HepG2 (cell line): ENCODE results near the gene OVOL2. TPM values are rescaled to one million over a fixed set of nuclear protein-coding genes. Genes with fewer than 3 reads are reported as not detected.

ENCODE experiments used
- ATM ChIP-seq: fragments of 450-650 bp; IDR thresholded peaks from 2 replicates; pipeline ENCODE4 v1.7.1; 2017; ENCODE audit warnings: mild to moderate bottlenecking, borderline replicate concordance
- GATA4 ChIP-seq: sonication (generic); IDR thresholded peaks from 2 replicates; pipeline ENCODE4 v1.6.1; 2016; ENCODE audit warnings: antibody characterized with exemption, low read depth, borderline replicate concordance
- HNRNPK ChIP-seq: fragments of 200-400 bp; formaldehyde crosslinking; IDR thresholded peaks from 2 replicates; pipeline ENCODE4 v1.6.1; 2018; ENCODE audit warnings: low read length, low read depth, moderate library complexity, mild to moderate bottlenecking; ENCODE audit not compliant: poor library complexity, severe bottlenecking
- RARG ChIP-seq: sonication (generic); formaldehyde crosslinking; IDR thresholded peaks from 2 replicates; pipeline ENCODE4 v1.4.0; 2020; ENCODE audit warnings: low read depth, mild to moderate bottlenecking, missing genetic modification reagents
- ZSCAN29 ChIP-seq: sonication (generic); formaldehyde crosslinking; conservative IDR thresholded peaks from 2 replicates; pipeline ENCODE4 v1.4.0; 2020; ENCODE audit warnings: mild to moderate bottlenecking, missing genetic modification reagents
- polyA plus RNA-seq, 8 experiments: library from polyadenylated mRNA; depleted of rRNA in 3 of 8; stranded (reverse) in 7 of 8; unstranded in 1 of 8; fragments of >200 nt; fragmentation: Illumina TruSeq in 4 of 8; extraction: Trizol in 4 of 8; gene quantifications; 2 replicates each; pipeline versions ENCODE4 v1.2.1 to v1.2.3, GENCODE V29; 2011 to 2016; ENCODE audit warnings: low read depth in 4 of 8, missing spikeins in 1 of 8, mixed read lengths in 1 of 8; ENCODE audit not compliant: insufficient read depth in 1 of 8
- total RNA-seq, 5 experiments: library from RNA; depleted of rRNA; stranded (reverse); fragments of >200 nt; fragmentation: Illumina TruSeq; extraction: Trizol; gene quantifications; 2 replicates each; pipeline ENCODE4 v1.2.3, GENCODE V29; 2016; ENCODE audit warnings: low read depth in 1 of 5
- TF ChIP-seq, protein P1 (sequence below): sonication (generic); formaldehyde crosslinking; IDR thresholded peaks from 2 replicates; pipeline ENCODE4 v1.4.0; 2020; ENCODE audit warnings: mild to moderate bottlenecking, low read depth, missing genetic modification reagents
- TF ChIP-seq, protein P2 (sequence below): sonication (generic); formaldehyde crosslinking; conservative IDR thresholded peaks from 2 replicates; pipeline ENCODE4 v1.8.0; 2022; ENCODE audit warnings: mild to moderate bottlenecking, moderate library complexity, missing genetic modification reagents
- TF ChIP-seq, protein P3 (sequence below): IDR thresholded peaks from 2 replicates; pipeline ENCODE4 v1.6.1; 2016; ENCODE audit warnings: control low read depth
- TF ChIP-seq, protein P4 (sequence below): sonication (generic); formaldehyde crosslinking; conservative IDR thresholded peaks from 2 replicates; pipeline ENCODE4 v1.5.0; 2020; ENCODE audit warnings: missing genetic modification reagents
- TF ChIP-seq, protein P5 (sequence below): sonication (generic); formaldehyde crosslinking; IDR thresholded peaks from 2 replicates; pipeline ENCODE4 v1.4.0; 2020; ENCODE audit warnings: missing genetic modification reagents, mild to moderate bottlenecking, borderline replicate concordance
- TF ChIP-seq, protein P6 (sequence below): fragments of 450-650 bp; IDR thresholded peaks from 2 replicates; pipeline ENCODE4 v1.6.1; 2016
- TF ChIP-seq, protein P7 (sequence below): sonication (generic); formaldehyde crosslinking; IDR thresholded peaks from 2 replicates; pipeline ENCODE4 v1.5.0; 2020; ENCODE audit warnings: mild to moderate bottlenecking, missing genetic modification reagents
- TF ChIP-seq, protein P8 (sequence below): sonication (generic); formaldehyde crosslinking; IDR thresholded peaks from 2 replicates; pipeline ENCODE4 v1.8.1; 2023; ENCODE audit warnings: mild to moderate bottlenecking, moderate library complexity, missing genetic modification reagents

The OVOL2 gene
- total and polyA plus RNA-seq, 2 of the 13 experiments (the other 11 are each of a cell fraction or from before 2014, with no cell fraction given) = 0.20 to 0.31 TPM

DNA sequence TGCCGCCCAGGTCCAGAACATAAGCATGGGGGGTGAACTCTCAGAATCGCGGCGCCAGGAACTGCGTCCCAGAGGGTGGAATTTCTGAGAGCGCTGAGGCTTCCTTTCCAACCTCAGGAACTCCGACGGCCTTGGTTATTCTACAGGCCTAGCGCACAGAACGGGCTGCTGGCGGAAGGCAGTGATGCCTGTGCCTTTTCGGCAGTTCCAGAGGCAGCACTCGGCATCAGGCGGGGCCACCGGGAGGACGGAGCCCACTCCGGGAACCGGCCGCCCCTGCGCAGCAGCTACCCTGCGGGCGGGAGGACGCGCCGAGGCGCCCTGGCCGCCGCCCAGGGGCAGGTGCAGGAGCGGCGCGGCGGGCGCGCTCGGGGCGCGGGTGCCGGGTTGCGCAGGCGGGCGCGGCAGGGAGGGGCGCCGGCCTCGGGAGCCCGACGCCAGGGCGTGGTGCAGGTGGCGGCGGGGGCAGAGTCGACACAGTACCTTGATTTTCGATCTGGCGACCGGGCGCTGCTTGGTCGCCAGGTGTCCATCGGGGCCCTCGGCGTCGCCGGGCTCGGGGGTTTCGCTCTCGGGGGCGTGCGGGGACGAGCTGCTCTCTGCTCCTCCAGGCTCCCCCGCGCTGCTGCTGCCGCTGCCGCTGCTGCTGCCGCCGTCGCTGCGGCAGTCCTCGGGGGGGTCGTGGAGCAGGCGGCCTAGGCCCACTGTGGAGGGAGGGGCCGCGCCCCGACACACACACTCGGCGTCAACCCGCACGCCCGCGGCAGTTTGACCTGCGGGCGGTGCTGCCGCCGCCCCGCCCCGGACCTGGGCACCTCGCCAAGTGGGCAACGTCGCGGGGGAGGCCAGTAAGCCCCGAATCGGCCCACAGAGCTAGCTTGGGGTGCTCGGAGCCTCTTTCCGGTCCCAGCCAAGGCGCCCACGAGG lies 1.3 kb downstream of the OVOL2 start (continued):
- TF ChIP-seq, protein P1, sequence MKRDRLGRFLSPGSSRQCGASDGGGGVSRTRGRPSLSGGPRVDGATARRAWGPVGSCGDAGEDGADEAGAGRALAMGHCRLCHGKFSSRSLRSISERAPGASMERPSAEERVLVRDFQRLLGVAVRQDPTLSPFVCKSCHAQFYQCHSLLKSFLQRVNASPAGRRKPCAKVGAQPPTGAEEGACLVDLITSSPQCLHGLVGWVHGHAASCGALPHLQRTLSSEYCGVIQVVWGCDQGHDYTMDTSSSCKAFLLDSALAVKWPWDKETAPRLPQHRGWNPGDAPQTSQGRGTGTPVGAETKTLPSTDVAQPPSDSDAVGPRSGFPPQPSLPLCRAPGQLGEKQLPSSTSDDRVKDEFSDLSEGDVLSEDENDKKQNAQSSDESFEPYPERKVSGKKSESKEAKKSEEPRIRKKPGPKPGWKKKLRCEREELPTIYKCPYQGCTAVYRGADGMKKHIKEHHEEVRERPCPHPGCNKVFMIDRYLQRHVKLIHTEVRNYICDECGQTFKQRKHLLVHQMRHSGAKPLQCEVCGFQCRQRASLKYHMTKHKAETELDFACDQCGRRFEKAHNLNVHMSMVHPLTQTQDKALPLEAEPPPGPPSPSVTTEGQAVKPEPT (CRISPR knock-in tag) = no peak
- TF ChIP-seq, protein P2, sequence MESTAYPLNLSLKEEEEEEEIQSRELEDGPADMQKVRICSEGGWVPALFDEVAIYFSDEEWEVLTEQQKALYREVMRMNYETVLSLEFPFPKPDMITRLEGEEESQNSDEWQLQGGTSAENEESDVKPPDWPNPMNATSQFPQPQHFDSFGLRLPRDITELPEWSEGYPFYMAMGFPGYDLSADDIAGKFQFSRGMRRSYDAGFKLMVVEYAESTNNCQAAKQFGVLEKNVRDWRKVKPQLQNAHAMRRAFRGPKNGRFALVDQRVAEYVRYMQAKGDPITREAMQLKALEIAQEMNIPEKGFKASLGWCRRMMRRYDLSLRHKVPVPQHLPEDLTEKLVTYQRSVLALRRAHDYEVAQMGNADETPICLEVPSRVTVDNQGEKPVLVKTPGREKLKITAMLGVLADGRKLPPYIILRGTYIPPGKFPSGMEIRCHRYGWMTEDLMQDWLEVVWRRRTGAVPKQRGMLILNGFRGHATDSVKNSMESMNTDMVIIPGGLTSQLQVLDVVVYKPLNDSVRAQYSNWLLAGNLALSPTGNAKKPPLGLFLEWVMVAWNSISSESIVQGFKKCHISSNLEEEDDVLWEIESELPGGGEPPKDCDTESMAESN = no peak
- TF ChIP-seq, protein P3, sequence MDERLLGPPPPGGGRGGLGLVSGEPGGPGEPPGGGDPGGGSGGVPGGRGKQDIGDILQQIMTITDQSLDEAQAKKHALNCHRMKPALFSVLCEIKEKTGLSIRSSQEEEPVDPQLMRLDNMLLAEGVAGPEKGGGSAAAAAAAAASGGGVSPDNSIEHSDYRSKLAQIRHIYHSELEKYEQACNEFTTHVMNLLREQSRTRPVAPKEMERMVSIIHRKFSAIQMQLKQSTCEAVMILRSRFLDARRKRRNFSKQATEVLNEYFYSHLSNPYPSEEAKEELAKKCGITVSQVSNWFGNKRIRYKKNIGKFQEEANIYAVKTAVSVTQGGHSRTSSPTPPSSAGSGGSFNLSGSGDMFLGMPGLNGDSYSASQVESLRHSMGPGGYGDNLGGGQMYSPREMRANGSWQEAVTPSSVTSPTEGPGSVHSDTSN (CRISPR knock-in tag) = no peak
- no peak for TF ChIP-seq ZSCAN29
- TF ChIP-seq, protein P4, sequence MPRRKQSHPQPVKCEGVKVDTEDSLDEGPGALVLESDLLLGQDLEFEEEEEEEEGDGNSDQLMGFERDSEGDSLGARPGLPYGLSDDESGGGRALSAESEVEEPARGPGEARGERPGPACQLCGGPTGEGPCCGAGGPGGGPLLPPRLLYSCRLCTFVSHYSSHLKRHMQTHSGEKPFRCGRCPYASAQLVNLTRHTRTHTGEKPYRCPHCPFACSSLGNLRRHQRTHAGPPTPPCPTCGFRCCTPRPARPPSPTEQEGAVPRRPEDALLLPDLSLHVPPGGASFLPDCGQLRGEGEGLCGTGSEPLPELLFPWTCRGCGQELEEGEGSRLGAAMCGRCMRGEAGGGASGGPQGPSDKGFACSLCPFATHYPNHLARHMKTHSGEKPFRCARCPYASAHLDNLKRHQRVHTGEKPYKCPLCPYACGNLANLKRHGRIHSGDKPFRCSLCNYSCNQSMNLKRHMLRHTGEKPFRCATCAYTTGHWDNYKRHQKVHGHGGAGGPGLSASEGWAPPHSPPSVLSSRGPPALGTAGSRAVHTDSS (CRISPR knock-in tag) = no peak
- TF ChIP-seq, protein P5, sequence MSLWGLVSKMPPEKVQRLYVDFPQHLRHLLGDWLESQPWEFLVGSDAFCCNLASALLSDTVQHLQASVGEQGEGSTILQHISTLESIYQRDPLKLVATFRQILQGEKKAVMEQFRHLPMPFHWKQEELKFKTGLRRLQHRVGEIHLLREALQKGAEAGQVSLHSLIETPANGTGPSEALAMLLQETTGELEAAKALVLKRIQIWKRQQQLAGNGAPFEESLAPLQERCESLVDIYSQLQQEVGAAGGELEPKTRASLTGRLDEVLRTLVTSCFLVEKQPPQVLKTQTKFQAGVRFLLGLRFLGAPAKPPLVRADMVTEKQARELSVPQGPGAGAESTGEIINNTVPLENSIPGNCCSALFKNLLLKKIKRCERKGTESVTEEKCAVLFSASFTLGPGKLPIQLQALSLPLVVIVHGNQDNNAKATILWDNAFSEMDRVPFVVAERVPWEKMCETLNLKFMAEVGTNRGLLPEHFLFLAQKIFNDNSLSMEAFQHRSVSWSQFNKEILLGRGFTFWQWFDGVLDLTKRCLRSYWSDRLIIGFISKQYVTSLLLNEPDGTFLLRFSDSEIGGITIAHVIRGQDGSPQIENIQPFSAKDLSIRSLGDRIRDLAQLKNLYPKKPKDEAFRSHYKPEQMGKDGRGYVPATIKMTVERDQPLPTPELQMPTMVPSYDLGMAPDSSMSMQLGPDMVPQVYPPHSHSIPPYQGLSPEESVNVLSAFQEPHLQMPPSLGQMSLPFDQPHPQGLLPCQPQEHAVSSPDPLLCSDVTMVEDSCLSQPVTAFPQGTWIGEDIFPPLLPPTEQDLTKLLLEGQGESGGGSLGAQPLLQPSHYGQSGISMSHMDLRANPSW (CRISPR knock-in tag) = no peak
- TF ChIP-seq GATA4 = no peak
- TF ChIP-seq, protein P6, sequence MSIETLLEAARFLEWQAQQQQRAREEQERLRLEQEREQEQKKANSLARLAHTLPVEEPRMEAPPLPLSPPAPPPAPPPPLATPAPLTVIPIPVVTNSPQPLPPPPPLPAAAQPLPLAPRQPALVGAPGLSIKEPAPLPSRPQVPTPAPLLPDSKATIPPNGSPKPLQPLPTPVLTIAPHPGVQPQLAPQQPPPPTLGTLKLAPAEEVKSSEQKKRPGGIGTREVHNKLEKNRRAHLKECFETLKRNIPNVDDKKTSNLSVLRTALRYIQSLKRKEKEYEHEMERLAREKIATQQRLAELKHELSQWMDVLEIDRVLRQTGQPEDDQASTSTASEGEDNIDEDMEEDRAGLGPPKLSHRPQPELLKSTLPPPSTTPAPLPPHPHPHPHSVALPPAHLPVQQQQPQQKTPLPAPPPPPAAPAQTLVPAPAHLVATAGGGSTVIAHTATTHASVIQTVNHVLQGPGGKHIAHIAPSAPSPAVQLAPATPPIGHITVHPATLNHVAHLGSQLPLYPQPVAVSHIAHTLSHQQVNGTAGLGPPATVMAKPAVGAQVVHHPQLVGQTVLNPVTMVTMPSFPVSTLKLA = no peak
- TF ChIP-seq HNRNPK = no peak
- no peak for TF ChIP-seq RARG (CRISPR knock-in tag)
- no peak for TF ChIP-seq ATM
- TF ChIP-seq, protein P7, sequence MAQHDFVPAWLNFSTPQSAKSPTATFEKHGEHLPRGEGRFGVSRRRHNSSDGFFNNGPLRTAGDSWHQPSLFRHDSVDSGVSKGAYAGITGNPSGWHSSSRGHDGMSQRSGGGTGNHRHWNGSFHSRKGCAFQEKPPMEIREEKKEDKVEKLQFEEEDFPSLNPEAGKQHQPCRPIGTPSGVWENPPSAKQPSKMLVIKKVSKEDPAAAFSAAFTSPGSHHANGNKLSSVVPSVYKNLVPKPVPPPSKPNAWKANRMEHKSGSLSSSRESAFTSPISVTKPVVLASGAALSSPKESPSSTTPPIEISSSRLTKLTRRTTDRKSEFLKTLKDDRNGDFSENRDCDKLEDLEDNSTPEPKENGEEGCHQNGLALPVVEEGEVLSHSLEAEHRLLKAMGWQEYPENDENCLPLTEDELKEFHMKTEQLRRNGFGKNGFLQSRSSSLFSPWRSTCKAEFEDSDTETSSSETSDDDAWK (CRISPR knock-in tag) = no peak
- TF ChIP-seq, protein P8, sequence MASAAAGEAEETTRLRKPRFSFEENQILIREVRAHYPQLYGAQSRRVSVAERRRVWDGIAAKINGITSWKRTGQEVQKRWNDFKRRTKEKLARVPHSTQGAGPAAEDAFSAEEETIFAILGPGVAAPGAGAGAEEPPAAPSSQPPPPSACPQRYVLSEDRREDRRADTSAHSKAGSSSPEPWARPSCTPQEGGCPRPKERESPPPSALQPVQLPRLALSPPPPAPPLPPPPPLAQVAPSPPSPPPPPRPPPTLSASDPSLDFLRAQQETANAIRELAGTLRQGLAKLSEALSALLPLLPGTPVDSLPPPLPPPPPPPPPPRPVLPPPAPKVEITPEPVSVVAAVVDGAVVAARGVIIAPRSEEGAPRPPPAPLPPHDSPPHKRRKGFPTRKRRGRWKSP (CRISPR knock-in tag) = no peak
